Endometrial microvascular endothelial cells (primary cell): ENCODE results near the gene CACNA1F. TPM values are rescaled to one million over a fixed set of nuclear protein-coding genes. Genes with fewer than 3 reads are reported as not detected.
"Not testable (repeated sequence)": the region's sequence is repeated elsewhere in the genome, so short reads cannot be mapped to it uniquely, and the experiment has no call there.

Experiments
- in situ Hi-C: cut with HindIII; loops from 2 replicates; pipeline ENCODE4 v1.10.0; 2017; ENCODE audit warnings: low sequenced_read_pairs, low pct_unique_long_range_greater_than_20kb; ENCODE audit errors: inconsistent ontology term
- total RNA-seq: library from RNA; depleted of rRNA; stranded (reverse); fragments of >200 nt; gene quantifications from one replicate; pipeline ENCODE4 v1.2.3, GENCODE V29; 2015; ENCODE audit errors: inconsistent ontology term

The CACNA1F gene
- total RNA-seq, 1 donor from 2014 or later, result not detected

DNA sequence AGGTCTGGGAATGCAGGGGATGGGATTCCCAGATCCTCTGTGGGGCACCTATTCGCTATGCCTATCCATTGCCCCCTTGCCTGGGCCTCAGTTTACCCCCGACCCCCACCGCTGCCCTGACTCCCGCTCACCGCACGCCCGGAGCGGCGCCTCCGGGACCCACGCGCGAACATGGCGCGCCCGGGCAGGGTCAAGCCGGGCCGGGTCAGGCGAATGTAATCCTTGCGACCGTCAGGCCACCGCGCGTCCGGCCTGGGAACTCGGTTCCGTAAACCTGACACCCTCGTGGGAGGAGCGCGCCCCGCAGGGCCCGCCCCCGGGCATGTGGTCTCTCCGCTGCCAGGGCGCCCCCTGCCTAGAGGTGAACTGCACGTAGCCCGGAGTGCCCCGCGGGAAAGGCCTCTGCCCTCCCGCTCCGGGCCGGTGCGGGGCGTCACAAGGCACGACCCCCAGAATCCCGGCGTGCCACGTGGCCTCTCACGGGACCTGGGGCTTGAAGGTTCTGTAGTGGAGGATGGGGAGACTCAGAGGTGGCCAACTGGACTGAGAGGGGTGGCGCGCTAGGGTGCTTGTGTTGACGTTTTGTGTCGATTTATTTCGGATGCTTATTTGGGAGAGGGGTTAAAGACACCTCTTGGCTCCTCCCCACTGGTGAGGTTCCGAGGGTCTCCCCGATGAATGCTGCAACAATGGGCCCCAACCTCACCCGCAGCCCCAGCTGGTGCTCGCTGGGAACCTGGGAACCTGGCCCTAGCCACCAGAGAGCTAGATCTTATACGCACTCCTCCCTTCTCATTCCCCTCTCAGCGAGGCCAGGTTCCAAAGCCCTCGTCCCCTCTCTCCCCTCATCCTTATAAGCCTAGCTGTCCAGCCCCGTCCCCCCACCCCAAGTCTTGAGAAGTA is 46.8 kb downstream of the CACNA1F start, which contains the start of gene PRICKLE3:
TSS of gene PRICKLE3 (minus strand) at position 249 of the 903 bp plus-strand sequence. CDS start at position 173, 76 bp downstream.
- in situ Hi-C loops, result no loop called here

DNA sequence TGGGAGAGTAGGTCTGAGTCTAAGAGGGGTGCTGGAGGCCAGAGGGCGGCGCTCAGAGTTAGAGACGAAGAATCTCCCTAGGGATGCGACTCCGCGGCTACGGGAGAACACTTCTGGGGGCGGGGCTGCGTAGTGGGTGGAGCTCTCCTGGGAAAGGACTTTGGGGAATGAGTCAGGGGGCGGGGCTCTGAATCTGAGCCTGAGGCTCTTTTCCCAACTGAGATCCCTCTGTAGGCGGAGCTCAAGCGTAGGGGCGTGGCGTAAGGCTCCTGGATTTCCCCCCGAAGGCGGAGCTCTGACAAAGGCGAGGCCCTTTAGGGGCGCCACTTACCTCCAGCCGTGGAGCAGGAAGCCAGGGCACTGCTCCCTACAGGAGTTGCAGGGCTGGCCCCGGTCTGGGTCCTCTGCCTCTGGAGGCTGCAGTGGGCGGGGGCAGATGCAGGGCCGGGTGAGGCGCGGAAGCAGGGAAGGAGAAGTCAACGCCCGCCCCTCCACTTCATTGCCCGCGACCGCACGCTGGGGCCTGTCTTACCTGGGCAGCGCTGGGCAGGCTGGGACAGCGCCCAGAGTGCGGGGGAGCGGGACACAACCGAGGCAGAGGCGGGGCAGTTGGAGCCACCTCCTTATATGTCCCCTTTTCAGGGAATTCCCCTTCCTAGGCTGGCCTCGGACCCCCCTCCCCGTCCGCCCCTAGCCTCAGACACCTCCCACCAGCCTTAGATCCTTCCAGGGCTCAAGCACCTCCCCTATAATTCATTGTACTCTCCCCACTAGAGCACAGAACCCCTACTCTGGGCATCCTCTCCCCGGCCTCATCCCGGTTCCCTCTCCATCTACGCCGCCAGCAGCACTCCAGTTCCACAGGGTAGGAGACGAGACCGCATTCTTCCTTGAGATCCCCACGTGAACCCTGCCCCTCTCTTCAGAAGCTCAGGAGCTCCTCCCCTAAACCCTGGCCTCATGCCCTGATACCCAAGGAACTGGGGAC is 48.6 kb downstream of the CACNA1F start:
- in situ Hi-C loops, result no loop called here

DNA sequence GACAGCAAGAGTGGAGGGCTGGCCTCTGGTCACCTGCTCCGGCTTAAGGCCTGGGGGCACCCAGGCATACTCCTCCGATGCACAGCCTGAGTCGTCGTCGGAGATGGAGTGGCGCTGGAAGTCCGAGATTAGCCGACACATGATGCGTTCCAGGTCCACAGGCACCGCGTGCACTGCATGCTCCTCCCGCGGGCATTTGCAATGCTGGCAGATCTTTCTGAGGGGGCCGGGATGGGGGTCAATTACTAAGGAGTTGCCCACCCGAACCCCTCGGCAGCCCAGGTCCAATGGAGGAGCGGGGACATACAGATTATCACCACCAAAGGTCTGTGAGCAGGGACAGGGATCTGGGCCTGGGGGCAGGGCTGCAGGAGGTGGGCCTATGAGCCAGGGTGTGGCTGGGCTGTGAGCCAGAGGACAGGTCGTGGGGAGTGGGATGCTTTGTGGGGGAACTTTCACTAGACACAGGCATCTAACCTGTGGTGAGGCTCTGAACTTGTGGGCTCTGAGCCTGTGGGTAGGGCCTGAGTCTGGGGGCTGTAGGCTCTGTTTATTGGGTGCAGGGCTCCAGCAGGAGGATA is 49.3 kb downstream of the CACNA1F start:
- in situ Hi-C loops, result no loop called here

DNA sequence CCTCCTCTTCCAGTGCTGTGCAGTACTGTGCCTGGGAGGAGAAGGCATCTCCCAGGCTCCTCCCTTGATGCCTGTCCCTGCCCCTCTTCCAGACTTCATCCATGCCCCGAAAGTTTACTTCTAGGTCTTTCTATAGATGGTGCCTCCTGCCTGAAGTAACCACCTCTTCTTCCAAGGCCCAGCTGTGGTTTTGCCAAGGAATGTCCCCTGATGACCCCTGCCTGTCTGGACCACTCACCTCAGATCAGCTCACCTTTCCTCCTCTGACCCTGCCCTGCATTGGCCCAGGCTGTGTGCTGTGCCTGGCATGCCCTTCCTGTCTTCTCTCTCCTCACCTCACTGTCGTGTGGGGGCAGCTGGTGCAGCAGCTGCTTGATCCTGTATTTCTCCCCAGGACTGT is 53.8 kb downstream of the CACNA1F start:
- in situ Hi-C loops, result no loop called here

DNA sequence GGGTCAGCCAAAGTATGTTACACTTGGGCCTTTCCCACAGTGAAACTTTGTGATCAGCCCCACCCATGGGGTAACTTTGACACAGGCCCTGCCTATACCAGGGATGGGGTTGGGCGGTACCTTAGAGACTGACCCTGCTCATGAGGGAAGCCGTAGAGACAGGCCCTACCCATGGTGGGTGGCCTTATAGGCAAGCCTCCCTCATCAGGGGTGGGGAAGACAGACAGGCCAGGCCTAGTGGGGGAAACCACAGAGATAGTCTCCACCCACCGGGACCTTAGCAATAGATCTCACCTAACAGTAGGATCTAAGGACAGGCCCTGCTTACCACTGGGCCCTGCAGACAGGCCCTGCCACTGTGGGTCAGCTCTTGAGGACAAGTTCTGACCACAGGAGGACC is 54.6 kb downstream of the CACNA1F start:
- in situ Hi-C loops, result no loop called here

DNA sequence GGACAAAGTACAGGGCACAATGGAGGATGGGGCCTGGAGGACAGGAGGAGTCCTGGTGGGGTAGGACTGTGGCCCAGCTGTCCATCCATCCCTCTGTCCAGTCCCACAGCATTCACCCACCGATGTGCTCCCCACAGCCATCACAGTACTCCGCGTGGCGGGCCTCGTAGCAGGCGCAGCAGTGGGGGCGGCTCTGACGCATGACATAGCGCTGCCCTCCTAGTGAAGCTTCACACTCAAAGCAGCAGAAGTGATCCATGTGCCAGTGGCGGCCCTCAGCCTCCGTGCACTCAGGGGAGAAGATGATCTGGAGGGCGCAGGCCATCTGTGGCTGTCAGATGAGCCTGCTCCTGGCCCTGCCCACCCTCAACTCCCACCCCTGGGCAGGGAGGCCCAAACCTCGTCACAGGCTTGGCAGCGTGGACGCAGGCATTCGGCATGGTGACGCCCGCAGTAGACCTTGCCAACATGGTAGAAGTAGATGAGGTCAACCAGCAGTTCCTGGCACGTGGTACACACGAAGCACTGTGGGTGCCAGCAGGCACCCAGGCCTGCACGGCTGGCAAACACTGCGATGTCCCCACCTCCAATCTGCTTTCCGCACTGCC is 55.2 kb downstream of the CACNA1F start:
- in situ Hi-C loops, result no loop called here

DNA sequence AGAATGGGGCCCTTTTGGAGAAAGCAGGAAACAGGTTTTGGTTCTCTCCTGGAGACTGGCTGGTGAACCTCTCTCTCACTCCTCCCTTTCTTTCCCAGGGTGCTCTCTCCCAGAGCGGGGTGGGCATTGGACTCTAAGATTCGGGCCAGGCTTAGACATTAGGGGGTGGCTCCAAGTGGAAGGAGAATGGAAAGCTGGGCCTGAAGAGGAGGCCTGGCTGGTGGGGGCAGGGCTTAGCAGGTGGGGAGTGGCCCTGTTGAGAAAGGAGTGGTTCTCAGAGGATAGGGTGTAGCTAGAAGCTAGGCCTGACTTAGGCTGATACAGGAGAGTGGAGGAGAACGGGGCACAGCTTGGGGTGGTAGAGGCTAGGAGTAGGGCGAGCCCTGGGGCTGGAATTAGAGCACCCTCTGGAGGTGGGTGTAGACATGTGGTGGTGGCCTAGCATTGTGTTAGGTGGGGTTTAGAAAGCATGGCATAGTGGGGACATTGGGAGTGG is 55.8 kb downstream of the CACNA1F start:
- in situ Hi-C loops, result no loop called here

DNA sequence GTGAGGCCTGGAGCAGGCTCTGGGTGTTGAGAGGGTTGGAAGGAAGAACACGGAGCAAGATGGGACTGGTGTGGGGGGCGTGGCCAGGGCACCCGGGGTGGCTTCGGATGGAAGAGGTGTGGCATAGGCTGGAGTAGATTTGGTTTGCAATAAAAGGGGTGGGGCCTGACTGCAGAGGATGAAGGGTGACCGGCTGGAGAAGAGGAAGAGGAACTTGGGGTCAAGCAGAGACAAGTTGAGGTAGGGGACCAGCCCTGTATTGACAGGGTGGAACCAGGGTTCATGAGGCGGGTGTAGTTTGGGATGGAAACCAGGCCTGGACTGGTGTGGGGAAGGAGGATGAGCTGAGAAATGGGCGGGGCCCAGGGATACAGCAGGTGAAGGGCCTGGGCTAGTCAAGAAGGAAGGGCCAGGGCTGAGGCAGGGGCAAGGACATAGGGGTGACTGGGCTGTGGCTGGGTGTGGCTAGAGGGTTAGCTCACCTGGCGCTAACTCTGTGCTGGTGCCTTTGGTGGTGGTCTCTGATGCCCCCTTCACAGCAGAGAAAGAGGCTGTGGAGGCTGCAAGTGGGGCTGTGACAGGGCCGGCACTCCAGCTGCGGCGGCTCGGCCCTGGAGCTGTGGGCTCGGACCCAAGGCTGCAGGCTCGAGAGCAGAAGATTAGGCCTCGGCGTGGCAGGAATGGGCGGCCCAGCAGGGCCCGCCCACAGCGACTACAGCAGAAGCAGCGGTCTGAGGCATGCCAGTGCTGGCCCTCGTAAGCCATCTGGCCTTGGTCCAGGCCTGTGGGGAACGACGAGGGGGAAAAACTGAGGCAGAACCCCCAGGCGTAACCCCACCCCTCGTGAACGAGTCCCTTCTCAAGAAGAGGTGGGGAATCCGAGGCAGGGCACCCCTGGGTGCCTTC is 56.5 kb downstream of the CACNA1F start:
- in situ Hi-C loops, result no loop called here

DNA sequence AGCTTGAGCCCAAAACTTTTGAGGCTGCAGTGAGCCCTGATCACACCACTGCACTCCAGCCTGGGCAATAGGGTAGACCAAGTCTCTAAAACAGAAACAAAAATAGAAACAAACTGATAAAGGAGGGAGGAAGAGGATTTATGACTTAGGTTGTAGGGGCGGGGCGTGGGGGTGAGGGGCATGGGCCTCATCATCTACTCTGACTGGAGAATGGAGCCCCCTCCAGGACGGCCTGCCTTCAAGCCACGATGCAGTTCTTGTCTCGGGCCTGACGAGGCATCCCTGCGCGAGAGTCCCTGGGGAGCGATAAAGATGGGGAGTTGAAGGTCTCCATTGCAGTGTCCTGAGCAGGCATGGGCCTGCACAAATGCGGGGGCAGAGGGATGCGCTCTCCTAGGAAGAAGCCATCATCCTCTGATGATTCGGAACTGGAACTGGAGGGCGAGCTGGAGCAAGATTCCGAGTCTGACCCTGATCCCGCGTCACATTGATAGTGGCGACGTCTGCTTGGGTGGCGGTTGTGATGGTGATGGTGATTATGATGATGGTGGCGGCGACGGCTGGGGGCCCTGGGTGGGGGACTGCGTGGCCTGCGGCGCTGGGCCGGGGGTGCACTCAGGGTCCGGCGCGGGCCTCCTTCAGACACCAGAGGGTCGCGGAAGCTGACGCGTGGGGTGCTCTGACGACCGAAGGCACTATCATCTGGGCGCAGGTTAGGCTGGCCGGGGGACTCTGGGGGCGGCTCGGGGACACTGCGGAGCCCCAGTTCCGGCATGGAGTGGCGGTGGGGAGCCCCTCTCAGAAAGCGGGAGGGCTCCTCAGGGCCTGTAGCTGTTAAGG is 57.5 kb downstream of the CACNA1F start:
- in situ Hi-C loops, result no loop called here

DNA sequence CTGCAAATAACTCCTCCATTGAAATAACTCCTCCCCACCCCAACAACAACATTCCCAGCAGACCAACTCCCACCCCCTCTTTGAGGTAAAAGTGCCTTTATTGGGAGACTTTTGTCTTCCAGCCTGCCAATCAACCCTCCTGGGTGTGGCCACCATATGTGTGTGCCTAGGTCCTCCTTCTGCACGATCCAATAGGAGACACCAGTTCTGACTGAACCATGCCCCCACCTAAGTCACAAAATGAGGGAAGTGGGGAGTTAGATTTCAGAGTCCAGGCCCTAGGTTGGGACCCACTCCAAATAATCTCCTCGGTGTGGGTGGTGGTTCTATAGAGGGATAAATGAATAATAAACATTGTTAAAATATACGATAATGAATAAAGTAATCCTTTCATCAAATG is 58.4 kb downstream of the CACNA1F start:
- in situ Hi-C loops, result no loop called here

DNA sequence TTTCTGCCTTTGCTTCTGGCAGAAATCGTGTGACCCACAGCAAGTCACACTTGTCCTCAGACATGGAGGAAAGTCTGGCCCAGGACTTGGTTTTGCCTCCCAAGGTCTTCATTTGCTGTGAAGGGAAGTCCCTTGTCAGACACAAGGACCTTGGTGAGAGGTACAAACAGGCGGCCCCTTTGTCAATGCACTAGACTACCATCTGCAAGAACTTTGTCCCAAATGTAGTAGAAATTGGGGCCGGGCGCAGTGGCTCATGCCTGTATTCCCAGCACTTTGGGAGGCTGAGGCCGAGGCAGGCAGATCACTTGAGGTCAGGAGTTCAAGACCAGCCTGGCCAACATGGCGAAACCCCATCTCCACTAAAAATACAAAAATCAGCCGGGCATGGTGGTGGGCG is 59.6 kb downstream of the CACNA1F start:
- in situ Hi-C loops, result not testable (repeated sequence)

DNA sequence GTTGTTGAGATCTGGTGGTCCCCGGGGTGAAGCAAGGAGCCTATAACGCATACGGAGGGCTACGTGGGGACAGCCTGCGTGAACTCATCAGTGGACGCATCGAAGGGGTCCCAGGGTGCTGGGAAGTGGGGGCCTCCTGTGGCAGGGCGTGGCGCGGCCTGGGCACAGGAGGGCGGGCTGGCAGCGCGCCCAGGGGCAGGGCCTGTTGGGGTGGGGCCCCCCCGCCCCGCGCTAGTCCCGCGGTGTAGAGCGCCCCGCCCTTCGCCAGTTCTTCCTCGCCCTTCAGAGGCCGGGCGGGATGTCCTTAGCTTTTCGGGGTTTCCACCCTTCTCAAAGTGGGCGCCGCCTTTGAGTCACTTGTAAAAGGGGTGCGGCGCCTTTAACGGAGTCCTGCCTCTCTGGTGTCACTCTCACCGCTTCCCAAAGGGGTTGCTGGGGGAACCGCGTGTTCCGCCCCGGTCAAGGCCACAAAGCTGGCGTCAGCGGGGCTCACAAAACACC is 60.8 kb downstream of the CACNA1F start:
- in situ Hi-C loops, result no loop called here

DNA sequence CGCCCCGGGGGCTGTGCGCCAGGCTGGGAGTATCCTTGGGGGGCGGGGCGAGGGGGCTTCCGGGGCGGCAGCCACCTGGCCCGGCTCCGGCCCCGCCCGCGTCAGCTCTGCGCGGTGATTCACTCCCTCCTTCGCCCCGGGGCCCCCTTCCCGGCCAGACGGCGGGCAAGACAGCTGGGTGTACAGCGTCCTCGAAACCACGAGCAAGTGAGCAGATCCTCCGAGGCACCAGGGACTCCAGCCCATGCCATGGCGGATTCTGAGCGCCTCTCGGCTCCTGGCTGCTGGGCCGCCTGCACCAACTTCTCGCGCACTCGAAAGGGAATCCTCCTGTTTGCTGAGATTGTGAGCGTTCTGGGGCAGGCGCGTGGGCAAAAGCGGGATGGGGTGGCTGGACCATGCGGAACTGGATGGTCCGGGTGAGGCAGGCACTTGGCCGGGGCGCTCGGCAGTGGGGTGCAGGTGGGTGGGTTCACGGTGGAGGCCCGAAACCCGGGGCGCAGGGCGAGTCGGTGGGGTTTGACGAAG is 61.3 kb downstream of the CACNA1F start, which contains the start of gene PLP2:
TSS of gene PLP2 (plus strand) at position 147 of the 528 bp plus-strand sequence. CDS start at position 250, 103 bp downstream.
- in situ Hi-C loops, result no loop called here

DNA sequence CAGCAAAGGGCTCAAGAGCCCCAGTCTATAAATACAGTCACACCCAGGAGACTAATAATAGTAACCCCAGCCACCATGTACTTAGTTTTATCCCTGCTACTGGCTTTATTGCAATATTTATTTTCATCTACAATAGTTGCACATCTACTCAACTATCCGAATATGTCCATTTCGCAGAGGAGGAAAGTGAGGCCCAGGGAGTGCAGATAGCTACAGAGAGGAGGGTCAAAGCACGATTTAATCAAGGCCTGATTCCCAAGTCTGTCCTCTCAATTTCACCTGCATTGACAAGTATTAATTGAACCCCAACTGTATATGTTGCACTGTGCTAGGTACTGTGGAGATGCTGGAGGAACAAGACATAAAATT is 65.4 kb downstream of the CACNA1F start:
- in situ Hi-C loops, result no loop called here

DNA sequence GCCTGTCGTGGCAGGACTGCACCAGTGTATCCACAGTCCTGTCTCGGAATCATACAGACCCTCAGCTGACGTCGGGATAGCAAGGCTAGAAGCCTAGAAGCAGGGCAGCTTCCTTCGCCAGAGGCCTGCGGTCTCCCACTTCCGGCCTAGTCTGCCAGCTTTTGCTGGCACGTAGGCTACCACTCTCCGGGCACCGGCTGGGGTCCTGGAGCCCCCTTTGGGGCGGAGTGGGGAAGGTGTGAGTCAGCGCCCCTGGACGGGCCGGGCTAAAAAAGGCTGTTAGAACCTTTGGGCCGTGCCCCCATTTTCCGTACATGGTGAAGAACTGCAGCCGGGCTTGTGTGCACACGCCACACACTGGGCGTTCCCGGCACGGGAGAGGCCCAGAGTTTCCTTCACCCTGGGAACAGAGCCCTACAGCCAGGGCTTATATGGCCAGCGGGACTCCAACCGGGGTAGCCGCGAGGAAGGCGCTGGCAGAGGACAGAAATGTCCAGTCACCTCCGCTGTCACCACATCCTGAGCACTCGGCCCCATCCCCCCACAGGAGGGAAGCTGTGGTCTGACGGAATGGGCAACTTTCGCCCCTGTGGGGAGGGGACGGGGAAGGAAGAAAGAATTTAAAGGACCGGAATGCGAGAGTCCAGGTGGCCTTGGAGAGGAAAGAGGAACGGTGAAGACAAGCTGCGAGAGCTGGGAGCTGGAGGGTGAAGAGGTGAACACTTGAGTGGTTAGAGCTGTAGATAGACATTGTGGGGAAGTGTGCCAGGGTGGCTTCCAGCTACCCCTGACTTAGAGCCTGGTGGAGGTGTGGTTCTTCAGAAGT is 66.0 kb downstream of the CACNA1F start:
- in situ Hi-C loops, result no loop called here
